ENCODE results near the gene RAPGEF2.

Gene RAPGEF2

GRCh38 chr4:159269116-159269515 lies 166.2 kb downstream of the RAPGEF2 start:
- no peak overlapping the region for H3K4me3 ChIP-seq (ENCODE audit: low read depth, low read length)
- H3K9me3 ChIP-seq (ENCODE audit: control insufficient read depth, insufficient read depth, low read depth, low read length), result no peaks in the 10 kb centered on the region
- no peak overlapping the region for H3K27ac ChIP-seq (ENCODE audit: extremely low read depth, low read depth, low read length)
- CTCF ChIA-PET, result no interaction called here
- no peaks in the 10 kb centered on the region for H3K36me3 ChIP-seq (ENCODE audit: control insufficient read depth in 2 of 2, insufficient read depth in 1 of 2, low read length in 2 of 2)
- POLR2A ChIA-PET, result no interaction called here
- TF ChIP-seq REST (tag by site-specific recombination; IDR thresholded peaks at IDR 0.05) (no peak), ZNF747 (tag by site-specific recombination; IDR thresholded peaks at IDR 0.05) (no peak), ZNF302 (tag by site-specific recombination; IDR thresholded peaks at IDR 0.05; ENCODE audit: low read depth) (no peak), ZNF660 (tag by site-specific recombination; IDR thresholded peaks at IDR 0.05) (no peak), ZNF624 (tag by site-specific recombination; IDR thresholded peaks at IDR 0.05) (no peak), ZNF341 (tag by site-specific recombination; IDR thresholded peaks at IDR 0.05; ENCODE audit: low read depth) (no peak), ZNF324 (tag by site-specific recombination; IDR thresholded peaks at IDR 0.05) (no peak), GLI2 (tag by site-specific recombination; IDR thresholded peaks at IDR 0.05; ENCODE audit: borderline replicate concordance, low read depth) (no peak), ZNF274 (IDR thresholded peaks at IDR 0.05; ENCODE audit: low read length) (no peak), ZNF274 (tag by site-specific recombination; IDR thresholded peaks at IDR 0.05; ENCODE audit: borderline replicate concordance) (no peak), ZNF423 (tag by site-specific recombination; IDR thresholded peaks at IDR 0.05) (no peak)
- H3K4me1 ChIP-seq (ENCODE audit: control insufficient read depth, insufficient read depth, low read length), result peaks cover 7% of the 10 kb centered on the region

DNA sequence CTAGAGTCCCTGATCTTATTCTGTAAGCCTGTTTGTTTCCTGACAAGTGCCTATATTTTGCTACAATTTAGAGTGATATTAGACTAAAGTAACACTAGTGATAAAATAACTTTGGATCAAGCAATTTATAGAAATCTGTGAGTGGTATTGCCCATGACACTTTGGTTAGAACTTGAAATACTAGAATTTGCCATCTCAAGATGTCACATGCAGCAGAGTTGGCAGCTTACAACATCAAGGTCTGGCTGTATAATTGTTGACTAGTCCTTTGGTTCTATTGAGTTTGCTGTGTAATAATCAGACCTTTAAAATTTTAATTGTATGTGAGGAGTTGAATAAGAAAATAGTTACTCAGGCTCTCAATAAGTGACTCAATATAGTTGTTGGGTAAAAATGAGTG lies 167.1 kb downstream of the RAPGEF2 start:
- no peak overlapping the region for H3K4me3 ChIP-seq (ENCODE audit: low read depth, low read length)
- TF ChIP-seq BCL11A (tag by site-specific recombination; IDR thresholded peaks at IDR 0.05; ENCODE audit: low read depth) (no peak), ZSCAN30 (tag by site-specific recombination; IDR thresholded peaks at IDR 0.05) (no peak), ZNF792 (tag by site-specific recombination; IDR thresholded peaks at IDR 0.05) (no peak), ZNF10 (tag by site-specific recombination; IDR thresholded peaks at IDR 0.05) (no peak), FEZF1 (tag by site-specific recombination; IDR thresholded peaks at IDR 0.05) (no peak), ZNF221 (tag by site-specific recombination; IDR thresholded peaks at IDR 0.05; ENCODE audit: borderline replicate concordance) (no peak), ZNF16 (tag by site-specific recombination; IDR thresholded peaks at IDR 0.05; ENCODE audit: low read depth) (no peak), SETDB1 (IDR thresholded peaks at IDR 0.05; ENCODE audit: insufficient read length, low read length) (no peak), TCF7L2 (IDR thresholded peaks at IDR 0.05; ENCODE audit: borderline replicate concordance, low read depth, low read length) (no peak)
- CTCF ChIA-PET, result no interaction called here
- peaks cover 7% of the 10 kb centered on the region for H3K4me1 ChIP-seq (ENCODE audit: control insufficient read depth, insufficient read depth, low read length)
- no peaks in the 10 kb centered on the region for H3K36me3 ChIP-seq (ENCODE audit: control insufficient read depth in 2 of 2, insufficient read depth in 1 of 2, low read length in 2 of 2)
- no peak overlapping the region for H3K27ac ChIP-seq (ENCODE audit: extremely low read depth, low read depth, low read length)
- no peaks in the 10 kb centered on the region for H3K9me3 ChIP-seq (ENCODE audit: control insufficient read depth, insufficient read depth, low read depth, low read length)
- POLR2A ChIA-PET, result no interaction called here

DNA sequence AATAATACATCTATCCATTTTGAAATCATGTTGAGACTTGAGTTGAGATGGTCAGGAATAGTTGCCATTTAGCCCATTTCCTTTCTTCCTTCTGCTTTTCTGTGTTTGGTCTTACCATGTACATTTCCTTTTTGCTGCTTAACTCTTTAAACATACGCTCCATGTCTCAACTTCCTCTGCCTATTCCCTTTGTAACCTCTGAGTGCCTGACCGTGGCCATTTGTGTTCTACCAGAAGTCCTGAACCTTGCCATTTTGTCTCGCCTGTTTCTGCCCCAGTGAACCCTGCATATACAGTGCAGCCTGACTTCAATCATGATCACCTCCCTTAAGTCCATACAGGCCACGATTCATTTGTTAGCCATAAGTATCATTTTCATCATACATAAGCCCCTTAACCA lies 169.0 kb downstream of the RAPGEF2 start:
- ChIA-PET CTCF (no interaction called here), POLR2A (no interaction called here)
- Histone ChIP-seq H3K4me3 (ENCODE audit: low read depth, low read length) (no peak overlapping the region), H3K27ac (ENCODE audit: extremely low read depth, low read depth, low read length) (no peak overlapping the region), H3K4me1 (ENCODE audit: control insufficient read depth, insufficient read depth, low read length) (peaks cover 7% of the 10 kb centered on the region), H3K36me3 (ENCODE audit: control insufficient read depth in 2 of 2, insufficient read depth in 1 of 2, low read length in 2 of 2) (no peaks in the 10 kb centered on the region), H3K9me3 (ENCODE audit: control insufficient read depth, insufficient read depth, low read depth, low read length) (no peaks in the 10 kb centered on the region)
- TF ChIP-seq GLIS1 (tag by site-specific recombination; IDR thresholded peaks at IDR 0.05), result no peak
- no peak for TF ChIP-seq ZNF560 (tag by site-specific recombination; IDR thresholded peaks at IDR 0.05; ENCODE audit: borderline replicate concordance)
- no peak for TF ChIP-seq ZNF223 (tag by site-specific recombination; IDR thresholded peaks at IDR 0.05)
- no peak for TF ChIP-seq ZNF292 (tag by site-specific recombination; IDR thresholded peaks at IDR 0.05; ENCODE audit: borderline replicate concordance, low read depth)
- TF ChIP-seq, protein P1, sequence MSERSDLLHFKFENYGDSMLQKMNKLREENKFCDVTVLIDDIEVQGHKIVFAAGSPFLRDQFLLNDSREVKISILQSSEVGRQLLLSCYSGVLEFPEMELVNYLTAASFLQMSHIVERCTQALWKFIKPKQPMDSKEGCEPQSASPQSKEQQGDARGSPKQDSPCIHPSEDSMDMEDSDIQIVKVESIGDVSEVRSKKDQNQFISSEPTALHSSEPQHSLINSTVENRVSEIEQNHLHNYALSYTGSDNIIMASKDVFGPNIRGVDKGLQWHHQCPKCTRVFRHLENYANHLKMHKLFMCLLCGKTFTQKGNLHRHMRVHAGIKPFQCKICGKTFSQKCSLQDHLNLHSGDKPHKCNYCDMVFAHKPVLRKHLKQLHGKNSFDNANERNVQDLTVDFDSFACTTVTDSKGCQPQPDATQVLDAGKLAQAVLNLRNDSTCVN (tag by site-specific recombination; optimal IDR thresholded peaks at IDR 0.05), result no peak
- TF ChIP-seq ZNF626 (tag by site-specific recombination; IDR thresholded peaks at IDR 0.05), result no peak
- TF ChIP-seq MYNN (tag by site-specific recombination; IDR thresholded peaks at IDR 0.05; ENCODE audit: borderline replicate concordance), result no peak
- no peak for TF ChIP-seq ZNF239 (tag by site-specific recombination; IDR thresholded peaks at IDR 0.05)
- no peak for TF ChIP-seq ZNF692 (tag by site-specific recombination; IDR thresholded peaks at IDR 0.05)
- no peak for TF ChIP-seq ZNF416 (tag by site-specific recombination; IDR thresholded peaks at IDR 0.05)

Data from HEK293 (cell line).